ENCODE data around the gene MYH6. TPM values are rescaled to one million over a fixed set of nuclear protein-coding genes. Genes with fewer than 3 reads are reported as not detected.

The MYH6 gene
- total RNA-seq, 1 experiment from 2014 or later: not detected

- DNase-seq (ENCODE audit: low read depth): no peak
- in situ Hi-C loops (cut with HindIII; ENCODE audit: low pct_unique_long_range_greater_than_20kb, low sequenced_read_pairs): no loop called here
These were observed 23.6 kb downstream of the MYH6 start for GRCh38 chr14:23384364-23385080.

- in situ Hi-C loops (cut with HindIII; ENCODE audit: low pct_unique_long_range_greater_than_20kb, low sequenced_read_pairs): no loop called here
- no peak for DNase-seq (ENCODE audit: low read depth)
These were observed 25.2 kb downstream of the MYH6 start for GRCh38 chr14:23382731-23383440.

- in situ Hi-C loops (cut with HindIII; ENCODE audit: low pct_unique_long_range_greater_than_20kb, low sequenced_read_pairs): no loop called here
- no peak for DNase-seq (ENCODE audit: low read depth)
These were observed 25.8 kb downstream of the MYH6 start for GRCh38 chr14:23382276-23382675.

DNA sequence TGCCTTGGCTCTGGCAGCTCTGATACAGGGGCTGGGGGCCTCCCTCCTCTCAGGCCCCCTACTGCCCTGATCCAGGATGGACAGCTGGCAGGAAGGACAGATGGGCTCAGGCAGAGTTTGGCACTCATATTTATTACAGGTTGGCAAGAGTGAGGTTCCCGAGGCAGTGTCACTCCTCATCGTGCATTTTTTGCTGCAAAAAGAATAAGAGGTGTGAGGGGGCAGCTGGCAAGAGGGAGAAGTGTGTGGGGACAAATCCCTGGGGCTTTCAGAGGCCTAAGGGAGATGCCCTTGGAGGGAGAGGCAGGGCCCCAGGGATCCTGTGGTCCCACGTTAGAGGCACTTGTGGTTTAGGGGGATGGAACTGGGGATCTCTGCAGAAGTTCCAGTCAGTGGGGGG, 26.2 kb downstream of the MYH6 start:
- in situ Hi-C loops (cut with HindIII; ENCODE audit: low pct_unique_long_range_greater_than_20kb, low sequenced_read_pairs): no loop called here
- DNase-seq (ENCODE audit: low read depth): no peak

GRCh38 chr14:23380976-23381375, 27.1 kb downstream of the MYH6 start:
- in situ Hi-C loops (cut with HindIII; ENCODE audit: low pct_unique_long_range_greater_than_20kb, low sequenced_read_pairs): no loop called here
- no peak for DNase-seq (ENCODE audit: low read depth)

- in situ Hi-C loops (cut with HindIII; ENCODE audit: low pct_unique_long_range_greater_than_20kb, low sequenced_read_pairs): no loop called here
- DNase-seq (ENCODE audit: low read depth): no peak
These were observed 27.7 kb downstream of the MYH6 start for GRCh38 chr14:23380197-23380914.

DNA sequence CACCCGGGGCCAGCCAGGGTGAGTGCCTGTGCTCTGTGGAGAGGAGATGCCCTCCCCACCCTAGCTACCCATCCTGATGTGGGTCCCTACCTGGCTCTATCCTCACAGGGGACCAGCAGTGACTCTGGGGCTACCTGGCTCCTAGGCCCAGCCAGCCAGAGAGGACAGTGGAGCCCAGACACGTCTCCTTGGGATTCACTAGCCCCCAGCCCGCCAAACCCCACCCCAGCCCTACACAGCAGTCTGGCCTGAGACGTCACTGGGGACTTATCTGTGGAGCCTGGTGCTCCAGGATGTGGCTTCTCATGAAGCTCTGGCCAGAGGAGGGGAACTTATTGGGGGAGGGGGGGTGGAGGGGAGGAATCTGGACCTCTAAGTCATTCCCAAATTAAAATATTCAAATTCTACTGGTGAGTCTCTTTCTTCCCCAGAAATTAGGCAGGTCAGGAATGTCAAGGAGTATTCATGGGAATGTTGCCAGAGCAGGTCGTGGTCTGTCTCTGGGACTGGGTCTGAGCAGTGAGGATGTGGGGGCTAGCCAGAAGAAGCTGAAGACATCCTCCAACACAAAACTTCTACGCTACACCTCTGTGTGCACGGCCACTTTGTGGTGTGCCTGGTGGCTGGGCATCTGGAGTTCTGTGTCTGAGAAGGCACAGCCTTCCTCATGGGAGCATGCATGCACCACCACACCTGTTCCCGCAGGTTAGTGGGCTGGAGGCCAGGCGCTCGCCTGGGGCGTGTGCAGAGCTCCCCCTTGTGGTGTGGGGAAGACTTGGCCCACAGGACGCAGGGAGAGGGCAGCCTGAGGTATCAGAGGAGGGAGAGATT, 28.5 kb downstream of the MYH6 start:
- DNase-seq (ENCODE audit: low read depth): peak; percentile 10
- in situ Hi-C loops (cut with HindIII; ENCODE audit: low pct_unique_long_range_greater_than_20kb, low sequenced_read_pairs): no loop called here

- DNase-seq (ENCODE audit: low read depth): no peak
- in situ Hi-C loops (cut with HindIII; ENCODE audit: low pct_unique_long_range_greater_than_20kb, low sequenced_read_pairs): no loop called here
These were observed 29.4 kb downstream of the MYH6 start for GRCh38 chr14:23378612-23379220.

GRCh38 chr14:23377573-23378563, 30.2 kb downstream of the MYH6 start:
- DNase-seq (ENCODE audit: low read depth): no peak
- in situ Hi-C loops (cut with HindIII; ENCODE audit: low pct_unique_long_range_greater_than_20kb, low sequenced_read_pairs): no loop called here

GRCh38 chr14:23377198-23377550, 30.9 kb downstream of the MYH6 start:
- DNase-seq (ENCODE audit: low read depth): no peak
- in situ Hi-C loops (cut with HindIII; ENCODE audit: low pct_unique_long_range_greater_than_20kb, low sequenced_read_pairs): no loop called here

GRCh38 chr14:23376482-23377197, 31.4 kb downstream of the MYH6 start, which contains the start of gene CMTM5:
TSS of gene CMTM5 (plus strand) at chr14:23377046. CDS start at chr14:23377252, 206 bp downstream.
- no peak for DNase-seq (ENCODE audit: low read depth)
- in situ Hi-C loops (cut with HindIII; ENCODE audit: low pct_unique_long_range_greater_than_20kb, low sequenced_read_pairs): no loop called here

DNA sequence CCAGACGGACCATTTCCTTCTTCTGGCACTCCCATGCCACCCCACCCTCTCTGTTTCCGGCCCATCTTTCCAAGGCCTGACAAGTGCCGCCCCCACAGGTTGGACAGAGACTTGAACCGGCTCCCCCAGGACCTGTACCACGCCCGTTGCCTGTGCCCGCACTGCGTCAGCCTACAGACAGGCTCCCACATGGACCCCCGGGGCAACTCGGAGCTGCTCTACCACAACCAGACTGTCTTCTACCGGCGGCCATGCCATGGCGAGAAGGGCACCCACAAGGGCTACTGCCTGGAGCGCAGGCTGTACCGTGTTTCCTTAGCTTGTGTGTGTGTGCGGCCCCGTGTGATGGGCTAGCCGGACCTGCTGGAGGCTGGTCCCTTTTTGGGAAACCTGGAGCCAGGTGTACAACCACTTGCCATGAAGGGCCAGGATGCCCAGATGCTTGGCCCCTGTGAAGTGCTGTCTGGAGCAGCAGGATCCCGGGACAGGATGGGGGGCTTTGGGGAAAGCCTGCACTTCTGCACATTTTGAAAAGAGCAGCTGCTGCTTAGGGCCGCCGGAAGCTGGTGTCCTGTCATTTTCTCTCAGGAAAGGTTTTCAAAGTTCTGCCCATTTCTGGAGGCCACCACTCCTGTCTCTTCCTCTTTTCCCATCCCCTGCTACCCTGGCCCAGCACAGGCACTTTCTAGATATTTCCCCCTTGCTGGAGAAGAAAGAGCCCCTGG, 32.4 kb downstream of the MYH6 start:
- in situ Hi-C loops (cut with HindIII; ENCODE audit: low pct_unique_long_range_greater_than_20kb, low sequenced_read_pairs): no loop called here
- no peak for DNase-seq (ENCODE audit: low read depth)

- DNase-seq (ENCODE audit: low read depth): no peak
- in situ Hi-C loops (cut with HindIII; ENCODE audit: low pct_unique_long_range_greater_than_20kb, low sequenced_read_pairs): no loop called here
These were observed 35.0 kb downstream of the MYH6 start for GRCh38 chr14:23373041-23373440.

DNA sequence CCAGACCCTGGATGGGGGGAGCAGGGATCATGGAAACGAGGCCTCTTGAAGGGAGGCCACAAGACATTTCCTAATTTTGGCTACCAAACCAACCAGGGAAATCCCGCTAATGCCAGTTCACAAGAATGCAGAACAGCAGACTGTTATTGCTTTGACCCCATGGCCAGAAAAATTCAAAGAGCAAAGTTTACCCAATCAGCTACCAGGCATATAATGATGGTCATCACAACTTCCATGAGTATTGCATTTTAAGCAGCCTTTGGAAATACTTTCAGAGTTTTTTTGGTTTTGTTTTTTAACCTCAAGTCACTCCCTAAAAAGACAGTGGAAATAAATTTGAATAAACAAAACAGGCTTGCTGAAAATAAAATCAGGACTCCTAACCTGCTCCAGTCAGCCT, 35.6 kb downstream of the MYH6 start, which contains the start of gene IL25:
Gene IL25, plus strand, starts transcription at position 301 of the 400 bp plus-strand sequence.
- in situ Hi-C loops (cut with HindIII; ENCODE audit: low pct_unique_long_range_greater_than_20kb, low sequenced_read_pairs): no loop called here
- no peak for DNase-seq (ENCODE audit: low read depth)

- in situ Hi-C loops (cut with HindIII; ENCODE audit: low pct_unique_long_range_greater_than_20kb, low sequenced_read_pairs): no loop called here
- DNase-seq (ENCODE audit: low read depth): no peak
These were observed 36.2 kb downstream of the MYH6 start for GRCh38 chr14:23371865-23372264.

GRCh38 chr14:23370221-23370620, 37.9 kb downstream of the MYH6 start:
- in situ Hi-C loops (cut with HindIII; ENCODE audit: low pct_unique_long_range_greater_than_20kb, low sequenced_read_pairs): no loop called here

More at GRCh38 chr14:23370221-23370620, 37.9 kb downstream of the MYH6 start:
- DNase-seq (ENCODE audit: low read depth): no peak

All from Caki2 (cell line).